H1 (cell line): ENCODE data around the gene CCDC148.

Experiments used
- CEBPB ChIP-seq: IDR thresholded peaks from 2 replicates; pipeline ENCODE4 v1.6.1; 2012; ENCODE audit warnings: low read depth, low read length
- CTCF ChIP-seq, 3 experiments: IDR thresholded peaks; 1 replicate in 2 of 3; 2 replicates in 1 of 3; pipeline versions ENCODE4 v1.5.1 to v1.6.1; 2011; ENCODE audit warnings: low read length in 3 of 3, mild to moderate bottlenecking in 3 of 3, inconsistent platforms in 2 of 3, low read depth in 1 of 3, moderate library complexity in 1 of 3; ENCODE audit not compliant: insufficient read depth in 1 of 3; ENCODE audit errors: control extremely low read depth in 1 of 3
- EGR1 ChIP-seq: IDR thresholded peaks from 2 replicates; pipeline ENCODE4 v1.6.1; 2011; ENCODE audit warnings: low read depth, low read length, borderline replicate concordance
- EZH2 ChIP-seq: fragments of 200-600 bp; sonication (generic); IDR thresholded peaks from 2 replicates; pipeline ENCODE4 v1.7.1; 2012; ENCODE audit warnings: low read depth, mild to moderate bottlenecking, moderate library complexity, low read length, inconsistent platforms; ENCODE audit not compliant: severe bottlenecking
- GTF2F1 ChIP-seq: IDR thresholded peaks from 2 replicates; pipeline ENCODE4 v1.6.1; 2012; ENCODE audit warnings: low read depth, low read length, improper control_type of control experiment, borderline replicate concordance
- JUND ChIP-seq: IDR thresholded peaks from 2 replicates; pipeline ENCODE4 v1.6.1; 2011; ENCODE audit warnings: mild to moderate bottlenecking, improper control_type of control experiment, low read length
- POLR2A ChIP-seq, 2 experiments: IDR thresholded peaks; 1 replicate in 1 of 2; 2 replicates in 1 of 2; pipeline ENCODE4 v1.6.1; 2011; ENCODE audit warnings: low read depth in 2 of 2, low read length in 2 of 2, mild to moderate bottlenecking in 2 of 2; ENCODE audit errors: control extremely low read depth in 1 of 2
- POLR2AphosphoS5 ChIP-seq: IDR thresholded peaks from 2 replicates; pipeline ENCODE4 v1.6.1; 2011; ENCODE audit warnings: low read depth, low read length
- TAF1 ChIP-seq: IDR thresholded peaks from 2 replicates; pipeline ENCODE4 v1.6.1; 2011; ENCODE audit warnings: mild to moderate bottlenecking, low read depth, low read length
- TBP ChIP-seq: IDR thresholded peaks from 2 replicates; pipeline ENCODE4 v1.6.1; 2011; ENCODE audit warnings: low read depth, low read length, improper control_type of control experiment
- TEAD4 ChIP-seq: IDR thresholded peaks from 2 replicates; pipeline ENCODE4 v1.6.1; 2012; ENCODE audit warnings: low read depth, low read length, inconsistent platforms, mixed read lengths
- USF2 ChIP-seq: IDR thresholded peaks from 2 replicates; pipeline ENCODE4 v1.6.1; 2011; ENCODE audit warnings: low read length, improper control_type of control experiment
- YY1 ChIP-seq: IDR thresholded peaks from 2 replicates; pipeline ENCODE4 v1.6.1; 2011; ENCODE audit warnings: low read depth, mild to moderate bottlenecking, low read length
- ZNF274 ChIP-seq: IDR thresholded peaks from 2 replicates; pipeline ENCODE4 v1.7.0; 2012; ENCODE audit warnings: low read length, borderline replicate concordance; ENCODE audit errors: extremely low read depth

- no peak for TF ChIP-seq EZH2
- no peak for TF ChIP-seq CTCF (IDR thresholded peaks at IDR 0.05; ENCODE audit: control extremely low read depth in 1 of 3, insufficient read depth in 1 of 3, low read depth in 1 of 3, low read length in 3 of 3)
- no peak for TF ChIP-seq POLR2A (IDR thresholded peaks at IDR 0.05; ENCODE audit: control extremely low read depth in 1 of 2, low read depth in 2 of 2, low read length in 2 of 2)
- TF ChIP-seq TAF1 = no peak
- TF ChIP-seq ZNF274 = no peak
- TF ChIP-seq POLR2AphosphoS5 = no peak
- no peak for TF ChIP-seq GTF2F1
- no peak for TF ChIP-seq CEBPB
- no peak for TF ChIP-seq YY1
- no peak for TF ChIP-seq JUND
- no peak for TF ChIP-seq USF2
- TF ChIP-seq TEAD4 = no peak
- TF ChIP-seq EGR1 = no peak
- no peak for TF ChIP-seq TBP
Observed at GRCh38 chr2:158142165-158142564, 314.4 kb downstream of the CCDC148 start.
